DMS53 treated with DMSO at 0.1 percent for 48 hours (cell line): Measurements from ENCODE around the gene NDUFS6.
"Not testable (repeated sequence)": the region's sequence is repeated elsewhere in the genome, so short reads cannot be mapped to it uniquely, and the experiment has no call there.

ENCODE experiments used
- DNase-seq: peaks from one replicate; lab custom pipeline; 2025; ENCODE audit not compliant: unreplicated experiment; lab: John Stamatoyannopoulos, UW

NDUFS6 gene

GRCh38 chr5:1814183-1815020 lies 13.2 kb downstream of the NDUFS6 start:
- DNase-seq: no peak

DNA sequence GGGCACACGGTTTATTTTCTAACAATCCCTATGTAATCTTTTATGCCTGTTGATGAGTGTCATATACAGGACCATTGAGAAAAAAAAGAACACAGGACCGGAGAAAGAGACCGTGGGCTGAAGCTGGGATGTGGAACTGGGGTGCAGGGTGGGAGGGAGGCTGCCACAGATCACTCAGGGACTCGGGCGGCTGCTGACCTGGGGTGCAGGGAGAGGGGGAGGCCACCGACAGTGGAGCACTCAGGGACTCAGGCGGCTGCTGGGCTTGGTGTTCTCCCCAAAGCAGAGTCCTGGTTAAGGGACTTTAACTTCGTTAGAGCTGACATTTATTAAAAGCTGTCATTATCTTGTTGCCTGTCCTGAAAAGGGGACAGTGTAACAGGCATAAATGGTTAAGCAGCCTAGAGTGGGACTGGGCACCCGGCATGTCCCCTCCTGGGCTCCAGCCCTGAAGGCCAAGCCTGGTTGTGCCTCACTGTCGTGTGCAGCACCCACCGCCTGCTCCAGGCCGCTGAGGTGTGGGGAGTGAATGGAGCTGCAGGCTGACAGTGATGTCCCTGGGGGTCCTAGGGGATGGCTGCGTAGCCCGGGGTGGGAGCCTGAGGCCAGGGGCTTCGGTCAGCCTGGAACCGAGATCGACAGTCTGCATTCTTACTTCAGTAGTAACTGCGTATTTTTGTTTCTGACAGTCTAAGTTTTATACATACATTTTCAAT lies 14.0 kb downstream of the NDUFS6 start:
- DNase-seq: no peak

DNA sequence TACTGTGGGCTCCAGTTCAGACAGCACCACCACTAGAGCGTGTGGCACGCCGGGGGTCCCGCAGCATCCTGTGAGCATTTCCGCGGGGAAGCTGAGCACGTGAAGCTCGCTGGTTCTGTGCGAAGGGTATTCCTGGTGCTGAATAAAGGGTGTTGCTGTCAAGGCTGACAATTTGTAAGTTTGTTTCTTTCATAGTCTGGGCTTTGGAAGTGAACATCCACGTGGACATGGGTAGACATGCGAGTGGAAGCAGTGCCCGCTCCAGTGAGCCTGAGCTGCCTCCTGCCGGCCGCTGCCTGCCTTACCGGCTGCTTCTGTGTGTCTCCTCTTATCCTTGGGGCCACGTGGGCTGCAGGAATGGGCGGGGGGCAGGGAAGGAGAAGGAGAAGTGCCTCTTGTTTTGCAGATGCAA lies 14.7 kb downstream of the NDUFS6 start:
- DNase-seq: no peak

- not testable (repeated sequence) for DNase-seq
These were observed 15.4 kb downstream of the NDUFS6 start for GRCh38 chr5:1816495-1817089.

- no peak for DNase-seq
These were observed 16.2 kb downstream of the NDUFS6 start for GRCh38 chr5:1817261-1818043.

DNA sequence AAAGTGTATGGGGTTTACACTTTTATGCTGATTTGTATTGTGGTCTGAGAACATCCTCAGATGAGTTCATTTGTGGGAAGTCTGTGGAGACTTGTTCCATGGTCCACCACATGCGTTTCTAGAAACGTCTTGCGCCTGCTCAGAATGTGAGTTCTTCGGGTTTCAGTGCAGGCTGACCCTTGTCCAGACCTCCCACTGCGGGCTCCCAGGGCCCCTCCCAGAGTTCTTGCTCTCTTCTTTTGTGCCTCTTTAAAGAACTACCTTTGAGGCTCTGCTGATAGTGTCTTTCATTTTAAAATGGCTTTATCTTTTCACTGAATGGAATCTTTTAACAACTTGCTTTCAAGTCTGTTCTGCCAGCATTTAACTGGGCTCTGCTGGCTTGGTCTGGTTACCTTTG lies 17.6 kb downstream of the NDUFS6 start:
- no peak for DNase-seq

- DNase-seq: no peak
These were observed 18.3 kb downstream of the NDUFS6 start for GRCh38 chr5:1819458-1819857.

DNA sequence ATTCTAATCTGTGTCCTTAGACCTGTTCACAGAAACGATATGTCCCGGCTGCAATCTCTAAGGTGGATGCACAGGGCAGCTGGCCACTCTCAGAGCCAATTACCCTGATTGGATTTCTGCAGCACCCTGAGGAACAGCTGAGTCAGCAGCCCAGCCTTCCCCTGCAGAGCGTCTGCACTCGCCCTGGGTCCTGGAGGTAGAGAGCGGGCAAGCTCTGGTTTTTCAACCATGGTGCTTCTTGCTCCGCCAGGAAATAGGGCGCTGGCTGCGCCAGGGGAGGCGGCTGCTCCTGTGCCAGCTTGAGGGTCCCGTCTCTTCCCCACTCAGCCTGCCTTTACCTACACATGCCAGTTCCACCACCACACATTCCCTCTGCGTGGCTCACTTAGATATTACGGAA lies 19.2 kb downstream of the NDUFS6 start:
- no peak for DNase-seq

DNA sequence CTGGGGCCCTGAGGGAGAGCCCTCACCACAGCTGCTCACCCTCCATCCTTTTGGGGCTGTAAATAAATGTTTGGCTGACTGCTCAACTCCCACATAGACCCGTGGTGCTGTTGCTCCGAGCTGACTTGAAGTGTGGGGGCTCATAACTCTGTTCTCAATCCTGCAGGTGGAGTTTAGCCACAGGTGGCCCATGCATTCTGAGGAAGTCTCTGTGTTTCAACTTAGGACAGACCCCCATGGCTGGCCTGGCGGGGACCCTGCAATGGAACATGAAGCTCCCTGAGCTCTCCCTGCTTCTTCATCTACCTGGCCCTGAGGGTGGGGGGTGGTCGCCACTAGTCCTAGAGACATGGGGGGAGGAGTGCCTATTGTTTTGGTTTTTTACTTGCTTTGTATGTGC lies 19.7 kb downstream of the NDUFS6 start:
- DNase-seq: no peak

GRCh38 chr5:1821862-1822261 lies 20.7 kb downstream of the NDUFS6 start:
- DNase-seq: no peak

GRCh38 chr5:1823381-1824034 lies 22.3 kb downstream of the NDUFS6 start:
- DNase-seq: no peak

- no peak for DNase-seq
These were observed 23.1 kb downstream of the NDUFS6 start for GRCh38 chr5:1824109-1824821.

DNA sequence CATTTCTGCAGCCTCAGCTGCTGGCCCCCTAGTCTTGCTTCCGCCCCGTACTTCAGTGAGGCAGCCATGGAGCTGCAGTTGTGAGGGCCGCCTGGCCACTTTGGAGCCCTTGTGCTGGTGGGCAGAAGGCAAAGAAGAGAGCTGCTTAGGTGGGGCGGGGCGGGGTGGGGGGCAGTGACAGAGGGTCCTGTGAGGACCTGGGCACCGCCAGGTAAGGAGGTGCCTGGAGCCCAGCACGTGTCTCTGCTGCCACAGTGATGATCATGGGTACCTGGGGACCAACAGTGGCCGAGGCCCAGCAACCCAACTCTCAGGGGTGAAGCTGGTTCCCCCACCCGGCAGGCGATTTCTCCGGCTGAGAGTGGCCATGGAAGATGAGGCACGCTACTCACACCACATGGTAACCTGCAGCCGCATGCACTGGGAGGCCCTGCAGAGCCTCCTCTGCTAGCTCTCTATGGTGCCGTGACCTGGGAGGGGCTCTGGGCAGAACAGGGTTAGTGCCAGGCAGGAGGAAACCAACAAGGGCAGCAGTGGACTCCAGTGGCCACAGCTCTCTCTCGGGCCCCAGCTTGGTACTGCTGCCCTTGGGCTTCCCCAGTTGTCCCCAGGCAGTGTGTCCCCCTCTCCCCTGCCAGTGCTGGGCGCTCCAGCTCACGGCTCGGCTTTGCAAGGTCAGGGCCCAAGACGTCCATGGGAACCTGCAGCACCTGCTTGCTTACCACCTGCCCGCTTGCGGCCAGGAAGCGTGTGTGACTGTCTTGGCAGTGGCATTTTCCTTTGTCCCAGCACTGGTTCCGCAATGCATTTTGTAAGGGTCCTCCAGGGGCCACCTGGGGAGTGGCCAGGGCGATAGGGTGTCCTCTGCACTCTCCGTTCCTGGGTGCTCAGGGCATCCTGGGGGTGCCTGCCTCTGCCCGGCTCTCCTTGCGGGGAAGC lies 24.0 kb downstream of the NDUFS6 start:
- no peak for DNase-seq

DNA sequence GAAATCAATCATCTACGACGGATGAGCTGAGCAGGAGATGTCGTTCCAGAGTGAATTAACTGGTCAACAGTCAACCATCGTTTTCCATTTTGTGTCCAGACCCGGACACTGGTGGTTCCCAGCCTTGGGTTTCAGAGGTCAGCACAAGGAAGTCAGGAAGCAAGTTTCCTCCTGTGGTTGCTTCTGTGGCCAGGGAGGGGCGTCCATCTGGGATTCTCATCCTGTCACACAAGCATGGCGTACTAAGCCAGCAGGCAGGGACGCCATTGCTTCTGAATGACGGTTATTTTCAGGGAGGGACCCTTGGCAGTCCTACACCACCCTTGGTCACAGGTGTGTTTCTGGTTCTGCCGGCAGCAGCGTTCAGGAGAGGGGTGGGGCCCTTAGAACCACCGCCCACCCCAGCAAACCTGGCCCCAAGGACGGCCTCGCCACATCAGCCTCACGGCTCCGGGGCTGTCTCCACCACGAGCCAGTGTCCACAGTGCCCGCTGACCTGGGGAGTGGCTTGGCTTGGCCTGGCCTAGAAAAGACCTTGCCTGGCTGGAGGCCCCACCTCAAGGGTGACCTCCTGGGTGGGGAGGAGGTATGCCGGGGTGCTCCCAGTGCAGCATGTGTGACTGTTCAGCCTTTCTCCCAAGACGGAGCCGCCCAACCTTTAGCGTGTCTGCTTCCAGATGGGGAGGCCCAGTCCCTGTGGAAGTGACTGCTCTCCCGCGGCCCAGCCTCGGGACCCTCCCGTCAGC lies 25.2 kb downstream of the NDUFS6 start:
- DNase-seq: no peak

- DNase-seq: no peak
These were observed 26.0 kb downstream of the NDUFS6 start for GRCh38 chr5:1827025-1827885.

GRCh38 chr5:1827886-1828397 lies 26.7 kb downstream of the NDUFS6 start:
- no peak for DNase-seq

DNA sequence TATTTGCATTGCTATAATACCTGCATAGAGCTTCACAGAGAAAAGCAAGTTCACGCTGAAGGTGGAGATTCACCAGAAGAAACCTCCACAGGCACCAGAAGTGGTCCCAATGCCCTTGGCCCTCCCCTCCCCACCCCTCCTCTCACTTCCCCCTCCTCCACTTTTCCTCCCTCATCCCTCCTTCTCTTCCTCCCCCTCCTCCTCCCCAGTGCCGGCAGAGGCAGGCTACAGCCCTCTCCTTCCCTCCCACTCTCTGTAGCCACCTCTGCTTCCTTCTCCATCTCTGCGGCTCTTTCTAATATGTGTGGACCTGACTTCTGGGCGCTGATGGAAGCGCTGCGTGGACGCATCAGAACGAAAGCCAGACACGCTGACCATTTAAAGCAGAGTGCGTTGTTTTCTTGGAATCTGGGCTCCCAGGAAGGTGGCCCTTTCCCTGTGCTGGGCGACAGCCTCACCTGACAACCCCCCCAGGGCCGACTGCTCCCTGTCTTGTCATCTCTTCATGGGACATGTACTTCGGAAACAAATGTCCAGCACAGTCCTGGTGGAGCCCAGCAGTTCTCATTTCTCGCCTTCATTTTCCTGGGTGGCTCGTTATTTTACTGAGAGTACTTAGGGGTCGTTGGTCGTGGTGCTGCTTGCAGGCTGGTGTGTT lies 29.5 kb downstream of the NDUFS6 start:
- DNase-seq: no peak
